HG03159 (cell line): ENCODE results near the gene APLP2.
A peak's percentile ranks its signal among the peaks of the same experiment; 100 is the strongest.
"Not testable (repeated sequence)": the region's sequence is repeated elsewhere in the genome, so short reads cannot be mapped to it uniquely, and the experiment has no call there.

ENCODE experiments used
- ATAC-seq: cut with Tn5 transposase; IDR thresholded peaks from one replicate; pipeline ENCODE4 v1.9.1; 2021; ENCODE audit warnings: mild to moderate bottlenecking, moderate library complexity; ENCODE audit not compliant: unreplicated experiment

The APLP2 gene

DNA sequence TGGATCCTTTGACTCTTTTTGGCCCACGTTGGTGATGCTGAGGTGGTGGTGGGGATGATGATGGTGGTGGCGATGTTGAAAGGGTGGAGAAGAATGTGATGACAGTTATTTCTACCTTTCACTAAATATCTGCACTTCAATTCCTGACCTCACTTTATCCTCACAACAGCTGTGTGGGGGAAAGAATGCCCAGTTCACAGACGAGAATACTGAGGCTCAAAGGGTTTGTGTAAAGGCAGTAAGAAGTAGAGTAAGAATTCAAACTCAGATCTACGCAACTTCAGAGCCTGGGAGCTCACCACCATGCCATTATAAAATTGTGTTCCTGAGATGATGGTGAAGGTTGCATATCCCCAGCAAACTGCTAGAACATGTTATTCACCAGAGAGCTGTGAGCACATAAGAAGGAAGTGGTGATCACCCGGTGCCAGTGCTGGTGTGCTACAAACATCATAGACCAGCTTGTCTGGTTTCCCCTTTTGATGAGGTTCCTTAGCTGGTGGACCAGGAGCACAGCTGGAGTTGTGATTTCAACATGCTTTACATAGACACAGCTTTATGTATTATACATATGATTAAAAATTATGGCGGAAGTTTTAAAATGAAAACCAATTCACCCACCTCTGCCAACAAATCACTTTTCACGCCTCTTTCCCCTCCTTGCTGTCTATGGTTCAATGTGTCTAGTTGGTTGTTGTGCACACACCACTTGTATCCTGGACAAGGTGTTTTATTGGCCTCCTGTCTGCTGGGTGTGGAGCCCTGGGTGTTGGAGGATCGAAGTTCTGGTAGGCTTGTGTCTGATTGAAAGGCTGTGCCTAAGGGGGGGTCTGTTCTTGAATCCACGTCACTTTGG is 96.1 kb downstream of the APLP2 start:
- no peak for ATAC-seq

- ATAC-seq: peak; percentile 68
These were observed 96.7 kb downstream of the APLP2 start for GRCh38 chr11:130166457-130166784.

DNA sequence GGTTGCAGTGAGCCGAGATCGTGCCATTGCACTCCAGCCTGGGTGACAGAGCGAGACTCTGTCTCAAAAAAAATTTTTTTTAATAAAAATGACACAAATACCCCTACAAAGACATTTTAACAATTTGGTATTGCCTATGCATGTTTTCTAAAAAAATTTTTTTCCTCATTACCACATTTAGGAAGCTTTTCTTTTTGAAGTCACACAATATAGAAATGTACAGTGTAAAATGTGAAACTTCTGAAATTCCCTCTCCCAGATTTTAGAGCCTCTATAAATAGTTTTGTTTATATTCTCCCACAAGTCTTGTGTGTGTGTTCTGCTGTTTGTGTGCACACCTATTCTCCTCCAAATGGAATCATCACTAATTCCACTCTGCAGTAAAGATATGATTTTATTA is 97.5 kb downstream of the APLP2 start:
- ATAC-seq: no peak

- ATAC-seq: no peak
These were observed 98.4 kb downstream of the APLP2 start for GRCh38 chr11:130168105-130168504.

GRCh38 chr11:130170345-130170744 is 100.7 kb downstream of the APLP2 start:
- ATAC-seq: no peak

DNA sequence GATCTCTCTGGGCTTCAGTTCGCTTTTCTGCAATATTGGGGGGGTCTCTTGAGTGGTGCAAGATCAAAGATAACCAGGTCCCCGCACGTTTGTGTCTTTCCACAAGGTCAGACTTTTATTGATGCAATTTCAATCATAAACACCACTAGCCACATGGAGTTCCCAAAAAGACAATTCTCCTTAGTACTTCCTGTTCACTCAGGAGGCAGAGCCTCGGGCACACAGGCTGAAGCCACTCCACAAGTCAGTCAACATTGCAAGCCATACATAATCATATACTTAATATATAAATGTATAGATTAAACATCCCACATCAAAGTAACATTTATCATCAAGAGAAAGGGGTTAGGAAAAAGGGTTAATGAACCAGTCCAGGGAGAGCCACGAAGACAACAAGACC is 101.8 kb downstream of the APLP2 start:
- no peak for ATAC-seq

GRCh38 chr11:130172001-130172400 is 102.3 kb downstream of the APLP2 start:
- not testable (repeated sequence) for ATAC-seq

DNA sequence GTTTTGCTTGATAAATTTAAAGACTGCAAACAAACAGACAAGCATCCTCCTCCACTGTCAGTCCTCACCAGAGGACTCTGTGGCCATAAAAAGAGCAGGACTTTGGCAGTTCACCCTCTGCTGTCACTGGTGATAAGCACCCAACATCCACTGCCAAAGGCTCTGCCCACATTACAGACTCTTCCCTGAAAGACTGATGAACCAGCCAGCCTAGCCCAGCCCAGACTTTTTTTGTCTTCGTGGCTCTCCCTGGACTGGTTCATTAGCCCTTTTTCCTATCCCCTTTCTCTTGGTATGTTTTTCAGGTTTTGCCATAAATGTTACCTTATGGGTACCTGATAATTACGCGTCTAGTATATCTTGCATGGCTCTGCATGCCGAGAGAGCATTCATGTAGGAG is 104.9 kb downstream of the APLP2 start:
- no peak for ATAC-seq

DNA sequence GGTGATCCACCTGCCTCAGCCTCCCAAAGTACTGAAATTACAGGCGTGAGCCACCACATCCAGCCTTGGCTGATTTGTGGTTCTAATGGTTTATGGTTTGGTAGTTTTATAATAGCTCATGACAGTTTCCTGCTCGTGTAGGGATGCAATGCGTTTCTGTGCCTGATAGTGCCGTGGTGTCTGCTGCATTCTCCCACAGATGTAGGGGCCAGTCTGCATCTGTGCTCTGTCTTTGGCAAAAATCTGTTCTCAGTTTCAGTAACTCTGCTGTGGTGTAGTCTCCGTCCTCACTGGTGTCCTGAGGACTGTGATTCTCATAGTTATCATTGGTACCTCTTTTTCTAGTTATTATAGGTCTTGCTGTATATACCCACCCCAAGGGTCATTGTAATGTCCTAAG is 106.2 kb downstream of the APLP2 start:
- ATAC-seq: no peak

DNA sequence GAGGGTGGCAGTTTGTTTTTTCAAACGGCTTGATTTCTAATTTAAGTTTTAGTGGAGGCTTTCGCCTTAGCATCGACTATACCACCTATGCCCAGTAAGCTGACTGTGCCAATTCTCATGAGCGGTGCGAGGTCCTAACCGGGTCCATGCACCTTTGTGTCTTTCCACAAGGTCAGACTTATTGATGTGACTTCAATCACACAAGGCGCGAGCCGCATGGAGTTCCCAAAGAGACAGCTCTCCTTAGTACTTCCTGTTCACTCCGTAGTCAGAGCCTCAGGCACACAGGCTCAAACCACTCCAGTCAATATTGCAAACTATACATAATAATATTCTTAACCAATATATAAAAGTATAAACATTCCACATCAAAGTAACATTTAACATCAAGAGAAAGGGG is 108.1 kb downstream of the APLP2 start:
- no peak for ATAC-seq

DNA sequence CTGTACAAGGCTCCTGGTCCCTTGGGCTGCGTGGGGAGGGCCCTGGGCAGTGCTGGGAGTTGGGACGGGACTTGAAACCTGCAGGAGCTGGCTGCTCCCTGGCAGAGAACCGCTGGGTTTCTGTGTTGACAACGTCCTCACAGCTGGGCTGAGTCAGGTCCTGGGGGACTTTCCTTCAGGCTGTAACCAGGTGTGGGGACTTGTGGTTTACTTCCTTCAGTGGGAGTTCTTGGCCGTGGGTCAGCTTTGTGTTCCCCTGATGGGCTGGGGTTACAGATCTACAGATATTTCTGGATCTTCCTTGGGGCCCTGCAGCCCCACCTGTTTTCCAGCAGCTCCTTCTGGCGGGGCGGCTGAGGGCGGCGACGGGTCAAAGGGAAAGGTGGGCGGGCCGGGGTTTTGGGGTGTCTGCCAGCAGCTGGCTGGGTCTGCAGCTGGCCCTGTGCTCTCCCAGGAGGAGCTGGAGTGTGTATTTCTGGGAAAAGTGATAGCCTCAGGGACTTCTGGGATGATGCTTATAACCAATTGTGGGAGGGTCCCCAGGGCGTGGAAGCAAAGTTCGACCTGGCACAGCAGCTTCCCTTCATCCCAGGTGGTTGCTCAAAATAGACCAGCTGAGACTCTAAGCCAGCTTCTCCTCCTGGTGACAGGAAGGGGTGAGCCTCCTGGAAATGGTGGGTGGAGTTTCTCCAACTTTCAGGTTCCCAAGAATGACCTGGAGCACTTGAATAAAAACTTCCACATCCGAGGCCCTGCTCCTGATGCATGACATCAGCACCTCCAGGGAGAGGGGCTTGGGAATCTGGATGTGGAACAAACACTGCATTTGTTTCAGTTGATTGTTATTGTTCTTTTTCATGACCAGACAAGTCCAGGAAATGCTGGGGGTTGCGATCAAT is 109.0 kb downstream of the APLP2 start:
- no peak for ATAC-seq

DNA sequence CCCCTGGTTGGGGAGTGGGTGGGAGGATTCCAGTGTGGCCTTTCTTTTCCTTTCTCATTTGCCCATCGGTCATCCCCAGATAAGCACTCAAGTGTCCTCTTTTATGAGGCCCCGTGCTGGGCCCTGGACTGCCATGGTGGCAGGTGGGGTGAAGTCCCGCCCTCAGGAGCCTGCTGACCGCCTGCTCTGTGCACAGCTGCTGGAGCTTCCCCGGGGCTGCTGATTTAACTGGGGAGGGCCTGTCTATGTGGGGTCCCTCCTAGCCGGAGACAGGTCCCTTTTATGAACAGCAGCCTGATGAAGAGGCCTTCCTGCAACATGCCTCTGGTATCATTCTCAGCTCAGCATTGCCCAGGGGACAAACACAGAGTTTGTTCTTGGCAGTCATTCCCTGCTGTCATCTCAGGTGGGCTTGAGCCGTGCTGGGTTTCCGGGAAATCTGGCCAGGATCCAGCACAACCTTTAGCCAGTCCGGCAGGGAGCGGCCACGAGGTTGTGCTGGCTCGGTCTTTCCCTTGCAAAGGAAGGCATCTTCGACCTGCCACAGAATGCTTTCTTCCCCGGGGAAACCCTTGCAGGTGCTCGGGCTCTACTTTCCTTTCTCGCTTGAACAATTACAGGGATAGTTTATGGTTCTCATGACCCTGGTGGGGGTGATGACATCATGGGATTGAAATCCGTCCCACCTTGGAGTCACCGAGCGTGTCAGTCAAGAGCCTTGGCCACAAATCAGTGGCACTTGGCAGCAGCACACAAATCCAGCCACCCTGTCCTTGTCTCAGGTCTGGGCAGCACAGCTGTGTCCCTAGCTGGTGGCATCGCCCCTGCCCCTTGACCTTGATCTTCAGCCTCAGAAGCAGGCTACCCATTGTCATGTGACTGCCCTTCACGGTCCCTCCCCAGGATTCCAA is 110.0 kb downstream of the APLP2 start:
- ATAC-seq: no peak

GRCh38 chr11:130180491-130180890 is 110.8 kb downstream of the APLP2 start:
- ATAC-seq: peak; percentile 33

DNA sequence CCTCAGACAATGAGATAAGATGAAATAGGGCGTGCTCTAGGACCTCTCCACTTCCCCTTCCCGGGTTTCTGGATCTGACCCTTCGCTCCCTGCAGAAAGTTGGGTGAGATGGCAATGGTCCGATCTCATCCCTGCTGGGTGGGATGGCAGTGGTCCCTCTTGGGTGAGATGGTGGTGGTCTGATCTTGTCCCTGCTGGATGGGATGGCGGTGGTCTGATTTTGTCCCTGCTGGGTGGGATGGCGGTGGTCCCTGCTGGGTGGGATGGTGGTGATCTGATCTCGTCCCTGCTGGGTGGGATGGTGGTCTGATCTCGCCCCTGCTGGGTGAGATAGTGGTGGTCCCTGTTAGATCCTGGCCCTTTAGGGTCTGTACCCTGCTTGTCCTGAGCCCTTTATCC is 111.2 kb downstream of the APLP2 start:
- no peak for ATAC-seq

DNA sequence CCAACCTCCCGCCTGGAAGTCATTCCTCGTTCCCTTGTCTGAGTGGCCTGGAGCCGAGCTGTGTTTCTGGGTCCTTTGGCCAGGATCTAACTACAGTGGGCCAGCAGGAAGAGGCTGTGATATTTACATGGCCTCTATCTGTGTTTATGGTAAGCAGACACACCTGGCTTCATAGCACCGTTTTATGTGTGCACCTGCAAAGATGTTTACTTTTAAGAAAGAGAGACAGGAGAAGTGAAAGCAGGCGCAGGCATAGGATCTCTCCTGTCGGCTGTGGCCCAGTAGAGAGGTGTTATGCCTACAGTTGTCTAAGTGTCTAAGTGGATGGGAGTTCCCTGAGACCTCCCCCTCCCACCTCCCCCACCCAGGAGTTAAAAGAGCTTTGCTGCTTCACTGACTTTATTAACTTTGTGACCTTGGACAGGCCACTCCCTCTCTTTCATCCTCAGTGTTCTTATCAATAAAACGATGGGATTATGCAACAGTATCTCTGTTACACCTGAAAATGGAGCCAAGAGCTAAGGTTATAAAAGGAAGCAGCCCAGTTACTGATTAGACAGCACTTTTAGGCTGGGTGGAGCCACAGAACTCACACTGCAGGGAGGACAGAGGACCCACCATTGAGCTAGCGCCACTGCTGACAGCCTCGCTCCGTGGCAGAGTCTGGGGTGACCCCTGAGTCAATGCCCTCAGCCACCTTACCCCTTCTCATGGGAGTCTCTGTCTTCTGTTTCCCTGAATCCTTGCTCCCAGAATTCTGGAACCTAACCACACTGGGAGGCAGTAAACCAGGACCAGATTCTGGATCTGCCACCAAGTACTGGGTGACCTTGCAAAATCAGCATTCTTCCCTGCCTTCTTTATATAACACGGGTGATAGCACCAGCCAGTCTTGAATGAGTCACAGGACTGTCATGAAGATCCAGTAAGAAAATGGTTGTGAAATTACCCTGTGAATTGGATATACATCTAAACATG is 111.9 kb downstream of the APLP2 start:
- ATAC-seq: peak; percentile 78

DNA sequence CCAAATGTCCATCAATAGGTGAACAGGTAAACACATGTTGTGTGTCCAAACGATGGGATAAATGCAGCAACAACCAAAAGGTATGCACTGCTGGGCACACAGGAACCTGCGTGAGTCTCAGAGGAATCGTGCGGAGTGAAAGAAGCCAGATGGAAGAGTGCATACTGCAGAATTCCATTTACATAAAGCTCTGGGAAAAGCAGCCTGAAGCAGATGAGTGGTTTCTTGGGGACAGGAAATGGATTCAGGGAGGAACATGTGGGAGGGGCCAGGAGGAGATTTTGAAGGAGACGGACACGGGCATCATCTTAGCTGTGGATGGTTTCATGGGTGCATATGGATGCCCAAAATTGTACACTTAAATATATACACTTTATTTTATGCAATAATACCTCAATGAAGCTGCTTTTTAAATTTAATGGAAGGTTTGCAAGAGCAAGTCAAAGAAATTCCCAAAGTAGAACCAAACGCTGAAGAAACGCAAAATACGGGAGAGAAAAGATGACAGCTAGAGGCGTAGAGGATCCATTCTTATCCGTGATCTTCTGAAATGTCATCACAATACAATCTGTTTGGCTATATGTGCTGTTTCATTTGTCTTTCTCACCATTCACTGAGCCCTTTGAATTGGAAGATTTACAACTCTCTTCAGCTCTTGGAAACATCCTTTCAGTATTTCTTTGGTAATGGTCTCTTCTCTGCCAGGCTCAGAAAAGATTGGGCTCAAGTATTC is 114.3 kb downstream of the APLP2 start:
- ATAC-seq: no peak

DNA sequence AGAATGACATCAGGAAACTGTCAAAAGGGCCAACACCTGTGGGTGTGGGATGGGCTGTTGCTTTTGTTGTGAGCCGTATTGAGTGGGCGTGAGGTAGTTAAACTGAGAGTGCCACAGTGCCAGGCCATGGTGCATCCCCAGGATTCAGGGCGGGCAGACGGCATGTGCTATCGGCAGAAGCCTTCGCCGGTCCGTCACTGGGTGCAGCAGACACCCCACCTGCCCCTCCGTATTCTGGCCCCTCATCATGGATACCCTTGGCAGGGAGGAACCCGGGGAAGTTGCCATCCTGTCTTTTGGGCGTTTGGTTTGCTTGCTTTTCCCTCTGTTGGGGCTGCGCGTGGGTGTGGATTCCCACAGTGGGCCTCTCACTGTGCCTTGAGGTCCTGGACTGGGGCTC is 117.4 kb downstream of the APLP2 start:
- no peak for ATAC-seq

DNA sequence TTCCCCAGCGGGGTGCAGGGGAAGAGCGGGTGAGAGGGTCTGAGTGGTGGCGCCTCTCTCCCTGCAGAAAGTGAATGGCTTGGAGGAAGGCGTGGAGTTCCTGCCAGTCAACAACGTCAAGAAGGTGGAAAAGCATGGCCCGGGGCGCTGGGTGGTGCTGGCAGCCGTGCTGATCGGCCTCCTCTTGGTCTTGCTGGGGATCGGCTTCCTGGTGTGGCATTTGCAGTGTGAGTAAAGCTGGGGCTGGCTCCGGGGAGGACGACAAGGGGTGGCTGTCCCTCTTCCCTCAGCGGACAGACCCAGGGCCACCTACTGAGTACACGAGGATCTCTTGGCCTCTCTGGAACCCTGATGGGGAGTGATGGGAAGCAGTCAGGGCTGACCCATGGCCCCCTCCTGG is 118.4 kb downstream of the APLP2 start:
- no peak for ATAC-seq
